Mesenchymal stem cell (in vitro differentiated cells and primary cell): ENCODE measurements around the gene DND1.
"Not testable (repeated sequence)": the region's sequence is repeated elsewhere in the genome, so short reads cannot be mapped to it uniquely, and the experiment has no call there.

Source experiments
- DNase-seq: peaks from one replicate; pipeline ENCODE4 v3.0.0-alpha.2; 2013
- H2AFZ ChIP-seq: one replicate; pipeline ENCODE4 v1.6.1; 2013; ENCODE audit warnings: low read depth, mild to moderate bottlenecking, control low read depth, inconsistent platforms, low read length, moderate library complexity
- H2AK5ac ChIP-seq: 2 replicates; pipeline ENCODE4 v1.6.1; 2013; ENCODE audit warnings: low read length, moderate library complexity, mild to moderate bottlenecking, inconsistent platforms; ENCODE audit not compliant: severe bottlenecking
- H2BK120ac ChIP-seq: one replicate; pipeline ENCODE4 v1.6.1; 2013; ENCODE audit warnings: low read depth, mild to moderate bottlenecking, inconsistent platforms, low read length, moderate library complexity
- H2BK12ac ChIP-seq, 2 experiments: one replicate each; pipeline ENCODE4 v1.6.1; 2013; ENCODE audit warnings: inconsistent platforms in 2 of 2, low read length in 2 of 2, mild to moderate bottlenecking in 2 of 2, moderate library complexity in 2 of 2, control low read depth in 1 of 2
- H2BK15ac ChIP-seq: one replicate; pipeline ENCODE4 v1.6.1; 2013; ENCODE audit warnings: mild to moderate bottlenecking, low read depth, inconsistent platforms; ENCODE audit not compliant: poor library complexity, severe bottlenecking
- H2BK5ac ChIP-seq: 2 replicates; pipeline ENCODE4 v1.6.1; 2013; ENCODE audit warnings: low read depth, mild to moderate bottlenecking, low read length, control low read depth, inconsistent platforms; ENCODE audit not compliant: poor library complexity, severe bottlenecking
- H3K14ac ChIP-seq, 2 experiments: one replicate each; pipeline ENCODE4 v1.6.1; 2013; ENCODE audit warnings: inconsistent platforms in 2 of 2, low read length in 2 of 2, control low read depth in 1 of 2, mild to moderate bottlenecking in 1 of 2, moderate library complexity in 1 of 2
- H3K18ac ChIP-seq, 2 experiments: one replicate each; pipeline ENCODE4 v1.6.1; 2013; ENCODE audit warnings: inconsistent platforms in 2 of 2, low read length in 2 of 2, control low read depth in 1 of 2, low read depth in 1 of 2, mild to moderate bottlenecking in 1 of 2
- H3K23ac ChIP-seq, 2 experiments: one replicate each; pipeline ENCODE4 v1.6.1; 2013; ENCODE audit warnings: inconsistent platforms in 2 of 2, low read length in 2 of 2, mild to moderate bottlenecking in 2 of 2, moderate library complexity in 2 of 2, control low read depth in 1 of 2
- H3K27ac ChIP-seq: 2 replicates; pipeline ENCODE4 v1.5.1; 2013; ENCODE audit warnings: mild to moderate bottlenecking, moderate library complexity, low read length, control low read depth, inconsistent platforms; ENCODE audit not compliant: poor library complexity, severe bottlenecking
- H3K27me3 ChIP-seq, 2 experiments: 2 replicates each; pipeline versions ENCODE4 v1.6.1 to v1.7.0; 2013; ENCODE audit warnings: low read length in 2 of 2, mild to moderate bottlenecking in 2 of 2, moderate library complexity in 2 of 2, control low read depth in 1 of 2, inconsistent platforms in 1 of 2; ENCODE audit not compliant: control insufficient read depth in 1 of 2, insufficient read depth in 1 of 2
- H3K36me3 ChIP-seq, 2 experiments: 2 replicates each; pipeline versions ENCODE4 v1.6.1 to v1.7.0; 2013; ENCODE audit warnings: low read length in 2 of 2, control low read depth in 1 of 2, inconsistent platforms in 1 of 2, low read depth in 1 of 2, mild to moderate bottlenecking in 1 of 2; ENCODE audit not compliant: insufficient read depth in 2 of 2, control insufficient read depth in 1 of 2
- H3K4ac ChIP-seq, 2 experiments: one replicate each; pipeline ENCODE4 v1.6.1; 2013; ENCODE audit warnings: inconsistent platforms in 2 of 2, low read length in 2 of 2, mild to moderate bottlenecking in 2 of 2, moderate library complexity in 2 of 2, control low read depth in 1 of 2, low read depth in 1 of 2
- H3K4me1 ChIP-seq: 2 replicates; pipeline ENCODE4 v1.6.1; 2013; ENCODE audit warnings: low read depth, low read length, control low read depth; ENCODE audit not compliant: control insufficient read depth, insufficient read depth
- H3K4me2 ChIP-seq: 2 replicates; pipeline ENCODE4 v1.6.1; 2013; ENCODE audit warnings: low read length, mild to moderate bottlenecking, inconsistent platforms; ENCODE audit not compliant: poor library complexity, severe bottlenecking
- H3K4me3 ChIP-seq, 2 experiments: 2 replicates each; pipeline versions ENCODE4 v1.5.1 to v1.7.0; 2013; ENCODE audit warnings: low read length in 2 of 2, mild to moderate bottlenecking in 2 of 2, control low read depth in 1 of 2, low read depth in 1 of 2; ENCODE audit not compliant: insufficient read depth in 1 of 2
- H3K79me1 ChIP-seq: replicated peaks from 2 replicates; pipeline ENCODE4 v1.6.1; 2013; ENCODE audit warnings: mild to moderate bottlenecking, control low read depth, low read length, inconsistent platforms; ENCODE audit not compliant: poor library complexity, severe bottlenecking
- H3K9ac ChIP-seq: 2 replicates; pipeline ENCODE4 v1.7.0; 2013; ENCODE audit warnings: mild to moderate bottlenecking, low read length, moderate library complexity
- H3K9me3 ChIP-seq: 2 replicates; pipeline ENCODE4 v1.7.0; 2013; ENCODE audit warnings: mild to moderate bottlenecking, low read length; ENCODE audit not compliant: control insufficient read depth
- H4K8ac ChIP-seq: one replicate; pipeline ENCODE4 v1.6.1; 2013; ENCODE audit warnings: inconsistent platforms, mild to moderate bottlenecking, low read length, moderate library complexity
- H4K91ac ChIP-seq: one replicate; pipeline ENCODE4 v1.6.1; 2013; ENCODE audit warnings: mild to moderate bottlenecking, low read length, inconsistent platforms
- WGBS: methylation state at CpG from one replicate; pipeline ENCODE4 v1.1.7; 2013; ENCODE audit warnings: mixed read lengths; 5-methylcytosine and 5-hydroxymethylcytosine counted together

DND1 gene

DNA sequence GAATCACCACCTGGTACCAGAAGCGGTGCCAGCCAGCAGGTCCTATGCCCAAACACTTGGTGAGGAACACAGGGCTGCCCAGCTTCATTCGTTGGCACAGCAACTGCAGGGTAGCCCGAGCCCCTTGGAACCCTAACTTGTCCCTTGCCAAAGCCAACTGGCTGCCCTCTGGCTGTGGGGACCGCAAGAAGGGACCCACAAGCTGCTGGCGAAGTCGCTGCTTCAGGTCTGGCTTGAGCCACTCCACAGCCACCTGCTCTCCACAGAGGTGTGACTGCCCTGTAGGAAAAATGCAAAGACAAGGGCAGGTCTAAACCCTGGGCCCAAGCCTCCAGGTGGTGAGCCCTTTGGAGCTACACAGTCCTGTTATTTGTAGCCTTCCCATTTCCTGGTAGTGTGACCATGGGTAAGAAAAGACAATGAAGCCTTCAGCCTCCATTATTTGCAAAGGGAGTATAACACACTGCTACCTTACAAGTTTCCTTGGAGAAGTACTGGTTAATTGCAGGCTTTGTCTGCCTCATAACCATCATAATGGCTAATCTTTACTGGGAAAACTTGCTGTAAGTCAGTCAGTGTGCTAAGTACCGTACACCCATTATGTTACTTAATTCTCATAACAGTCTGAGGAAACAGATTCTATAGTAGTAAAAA lies 1.8 kb downstream of the DND1 start:
- no peak overlapping the region for H3K4me3 ChIP-seq
- H3K79me1 ChIP-seq: peaks cover 26% of the 10 kb centered on the region
- no peaks in the 10 kb centered on the region for H3K9me3 ChIP-seq
- peak overlapping the region; percentile 26 for H3K9ac ChIP-seq
- no peak overlapping the region for H3K4me2 ChIP-seq
- no peak overlapping the region for H3K4ac ChIP-seq
- no peak overlapping the region for H3K27ac ChIP-seq
- WGBS: 95% methylated on average over 4 of the region's 7 CpGs
- no peak overlapping the region for H2AFZ ChIP-seq
- H4K91ac ChIP-seq: no peak overlapping the region
- no peak overlapping the region for H3K14ac ChIP-seq
- no peak overlapping the region for H3K23ac ChIP-seq
- peaks cover 72 to 87% of the 10 kb centered on the region in 2 experiments for H3K36me3 ChIP-seq
- H3K18ac ChIP-seq: no peak overlapping the region
- H3K27me3 ChIP-seq: no peaks in the 10 kb centered on the region
- DNase-seq: no peak
- H2BK12ac ChIP-seq: no peak overlapping the region
- H2BK15ac ChIP-seq: no peak overlapping the region
- no peak overlapping the region for H4K8ac ChIP-seq
- H3K4me1 ChIP-seq: no peaks in the 10 kb centered on the region
- no peak overlapping the region for H2BK120ac ChIP-seq
- no peak overlapping the region for H2AK5ac ChIP-seq
- no peak overlapping the region for H2BK5ac ChIP-seq

DNA sequence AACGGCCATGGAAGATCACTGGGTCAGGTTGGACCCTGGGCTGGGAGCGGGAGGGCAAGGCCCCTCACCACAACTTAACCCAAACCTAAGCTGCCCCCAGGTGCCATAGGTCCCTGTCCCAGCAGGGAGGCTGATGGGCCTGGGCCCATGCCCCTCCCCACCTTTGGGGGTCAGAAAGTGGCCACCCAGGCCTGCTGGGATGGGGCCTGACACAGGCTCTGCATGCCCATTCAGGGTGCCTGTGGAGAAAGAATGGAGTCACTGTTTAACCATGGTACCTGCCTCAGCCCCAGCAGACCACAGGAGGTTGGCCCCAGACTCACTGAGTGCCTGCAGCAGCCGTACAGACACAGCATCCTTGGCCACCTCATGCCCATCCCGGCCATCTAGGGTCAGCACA lies 2.3 kb downstream of the DND1 start:
- not testable (repeated sequence) for H2AFZ ChIP-seq, H3K4ac ChIP-seq, H2BK120ac ChIP-seq, H3K23ac ChIP-seq, H3K27ac ChIP-seq, H2BK12ac ChIP-seq, H3K4me3 ChIP-seq, H4K91ac ChIP-seq, H3K14ac ChIP-seq, H2AK5ac ChIP-seq, H3K9me3 ChIP-seq, H2BK15ac ChIP-seq, H3K4me2 ChIP-seq, H3K27me3 ChIP-seq, H4K8ac ChIP-seq, H3K9ac ChIP-seq, H2BK5ac ChIP-seq, DNase-seq, H3K4me1 ChIP-seq, H3K18ac ChIP-seq
- Histone ChIP-seq H3K79me1 (peaks cover 27% of the 10 kb centered on the region), H3K36me3 (peaks cover 69 to 85% of the 10 kb centered on the region in 2 experiments)
- WGBS: no CpG with 5 or more reads among the region's 4 CpGs

GRCh38 chr5:140664359-140665119 lies 8.8 kb downstream of the DND1 start, which contains the start of gene WDR55:
TSS of gene WDR55 (plus strand) at chr5:140664904. CDS start at chr5:140664913, 9 bp downstream.
- Histone ChIP-seq H3K27me3 (no peaks in the 10 kb centered on the region), H2BK5ac (peak within 1 kb of the TSS; percentile 53), H3K4me3 (peak within 1 kb of the TSS; percentile 85 to 88), H3K79me1 (peaks cover 18% of the 10 kb centered on the region), H2BK15ac (no peak within 1 kb of the TSS), H3K18ac (peak within 1 kb of the TSS; percentile 80 to 81), H2BK12ac (peak within 1 kb of the TSS in 1 of 2 experiments; percentile 68), H3K4me2 (peak within 1 kb of the TSS; percentile 69), H3K27ac (peak within 1 kb of the TSS; percentile 87), H2BK120ac (no peak within 1 kb of the TSS), H2AK5ac (no peak within 1 kb of the TSS), H4K8ac (peak within 1 kb of the TSS; percentile 78), H3K9ac (peak within 1 kb of the TSS; percentile 91), H3K4me1 (peaks cover 9% of the 10 kb centered on the region), H2AFZ (peak within 1 kb of the TSS; percentile 66), H3K36me3 (peaks cover 44 to 72% of the 10 kb centered on the region in 2 experiments), H4K91ac (peak within 1 kb of the TSS; percentile 72), H3K14ac (peak within 1 kb of the TSS in 1 of 2 experiments; percentile 97), H3K23ac (peak within 1 kb of the TSS in 1 of 2 experiments; percentile 42), H3K4ac (peak within 1 kb of the TSS; percentile 27 to 94), H3K9me3 (no peaks in the 10 kb centered on the region)
- under 1% methylated on average over 52 of the region's 54 CpGs for WGBS
- peak; percentile 96 for DNase-seq

DNA sequence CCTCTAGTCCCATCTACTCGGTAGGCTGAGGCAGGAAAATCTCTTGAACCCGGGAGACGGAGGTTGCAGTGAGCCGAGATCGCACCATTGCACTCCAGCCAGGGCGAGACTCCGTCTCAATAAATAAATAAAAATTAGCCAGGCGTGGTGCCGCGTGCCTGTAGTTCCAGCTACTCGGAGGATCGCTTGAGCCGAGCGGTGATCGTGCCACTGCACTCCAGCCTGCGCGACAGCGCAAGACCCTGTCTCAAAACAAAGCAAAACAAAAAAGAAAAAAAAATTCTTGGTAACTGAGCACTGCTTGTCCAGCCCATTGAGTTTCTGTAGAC lies 9.4 kb downstream of the DND1 start:
- no peaks in the 10 kb centered on the region for H3K27me3 ChIP-seq
- H3K27ac ChIP-seq: peak overlapping the region; percentile 87
- 62% methylated on average over 18 of the region's 18 CpGs for WGBS
- no peak overlapping the region for H3K14ac ChIP-seq
- no peak for DNase-seq
- H3K79me1 ChIP-seq: peaks cover 17% of the 10 kb centered on the region
- peak overlapping the region; percentile 53 for H2BK5ac ChIP-seq
- H3K4me1 ChIP-seq: peaks cover 9% of the 10 kb centered on the region
- peak overlapping the region in 1 of 2 experiments; percentile 94 for H3K4ac ChIP-seq
- H2BK15ac ChIP-seq: no peak overlapping the region
- no peaks in the 10 kb centered on the region for H3K9me3 ChIP-seq
- no peak overlapping the region for H2BK120ac ChIP-seq
- no peak overlapping the region for H2BK12ac ChIP-seq
- H4K91ac ChIP-seq: no peak overlapping the region
- no peak overlapping the region for H2AK5ac ChIP-seq
- peak overlapping the region; percentile 85 to 88 for H3K4me3 ChIP-seq
- H2AFZ ChIP-seq: peak overlapping the region; percentile 66
- peak overlapping the region; percentile 78 for H4K8ac ChIP-seq
- peak overlapping the region; percentile 67 to 80 for H3K18ac ChIP-seq
- H3K23ac ChIP-seq: no peak overlapping the region
- peak overlapping the region; percentile 91 for H3K9ac ChIP-seq
- H3K4me2 ChIP-seq: peak overlapping the region; percentile 69
- H3K36me3 ChIP-seq: peaks cover 43 to 72% of the 10 kb centered on the region in 2 experiments
